ENCODE measurements around the gene CHCHD2.

DNA sequence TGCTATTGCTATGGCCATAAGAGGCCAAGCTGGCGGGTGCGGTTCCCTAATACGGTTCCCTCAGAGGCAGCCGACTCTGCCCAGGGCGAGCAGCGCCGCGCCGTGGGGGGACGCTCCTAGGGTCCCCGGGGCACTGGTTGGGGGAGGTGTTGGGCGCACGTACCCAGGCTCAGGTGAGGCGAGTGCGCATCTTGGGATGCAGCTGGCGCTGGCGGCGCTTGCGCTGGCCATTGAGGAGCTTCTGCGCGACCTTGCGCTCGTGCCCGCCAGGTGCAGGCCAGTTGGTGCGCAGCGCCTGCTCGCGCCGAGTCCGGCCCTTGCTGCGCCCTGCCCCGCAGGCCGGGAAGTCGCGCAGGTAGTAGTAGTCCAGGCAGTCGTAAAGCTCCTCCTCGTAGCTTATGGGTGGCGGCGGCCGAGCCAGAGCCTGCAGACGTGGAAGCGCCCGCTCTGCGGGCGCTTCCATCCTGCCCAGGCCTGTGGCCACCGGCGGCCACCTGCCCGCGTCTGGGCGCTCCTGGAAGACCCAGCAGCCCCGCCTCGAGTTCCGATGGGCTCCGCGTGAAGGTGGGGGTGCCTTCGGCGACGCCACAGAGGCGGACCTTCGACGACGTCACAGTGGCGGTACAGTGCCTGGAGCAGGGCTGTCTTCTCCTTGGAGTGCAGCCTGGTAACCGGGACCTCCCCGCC is 9.7 kb upstream of the CHCHD2 start, which contains the start of gene NUPR2:
- TF ChIP-seq CTCF (IDR thresholded peaks at IDR 0.05), result no peak
- no peak for TF ChIP-seq POLR2A (IDR thresholded peaks at IDR 0.05)

All from tibial nerve (tissue), 3 donors.